Measurements from ENCODE around the gene IMP4. TPM values are rescaled to one million over a fixed set of nuclear protein-coding genes. Genes with fewer than 3 reads are reported as not detected.

Gene IMP4
- total and polyA plus RNA-seq, 10 of the 15 experiments (the other 5 are each of a cell fraction or from before 2014, with no cell fraction given) = 41.4 to 242 (median 166) TPM

DNA sequence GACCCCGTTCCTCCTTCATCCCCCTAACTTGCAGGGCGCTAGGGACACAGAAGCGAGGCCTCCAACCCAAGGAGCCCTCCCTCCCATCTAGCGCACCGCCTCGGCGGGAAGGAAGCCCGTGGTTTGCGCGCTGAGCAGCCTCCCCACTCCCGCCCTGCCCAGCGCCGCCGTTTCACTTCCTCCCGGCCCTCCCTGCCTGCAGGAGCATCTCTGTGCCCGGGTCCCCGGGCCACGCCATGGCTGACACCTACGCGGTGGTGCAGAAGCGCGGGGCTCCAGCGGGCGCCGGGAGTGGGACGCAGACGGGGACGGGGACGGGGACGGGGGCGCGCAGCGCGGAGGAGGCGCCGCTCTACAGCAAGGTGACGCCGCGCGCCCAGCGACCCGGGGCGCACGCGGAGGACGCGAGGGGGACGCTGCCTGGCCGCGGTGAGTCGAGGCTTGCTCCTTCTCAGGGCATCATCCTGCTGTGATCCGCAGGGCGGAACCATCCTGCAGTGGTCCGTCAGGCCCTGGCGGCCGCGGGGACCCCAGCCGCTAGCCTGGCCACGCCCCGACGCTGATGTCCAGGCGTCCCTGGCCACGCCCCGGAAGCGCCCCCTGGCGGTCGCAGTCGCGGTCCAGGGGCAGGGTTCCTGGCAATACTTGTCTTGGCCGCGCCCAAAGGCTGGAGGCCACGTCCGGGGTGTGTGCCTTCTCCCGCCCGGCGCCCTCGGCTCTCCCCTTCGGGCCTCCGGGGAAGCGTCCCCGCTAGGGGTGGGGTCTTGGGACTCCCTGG, 29.5 kb downstream of the IMP4 start (continued):
- TF ChIP-seq PAX8 (IDR thresholded peaks at IDR 0.05) (no peak), MXI1 (IDR thresholded peaks at IDR 0.05; ENCODE audit: low read depth, low read length) (peak; percentile 9; the same call in 1 of the 2 replicates), ZSCAN29 (IDR thresholded peaks at IDR 0.05) (peak; percentile 21; the same call in 1 of the 2 replicates), RAD21 (IDR thresholded peaks at IDR 0.05; ENCODE audit: insufficient read depth, low read depth, low read length) (peak; percentile 32; the same call in 1 of the 2 replicates), CTCF (IDR thresholded peaks at IDR 0.05 in 2 of 3, conservative IDR thresholded peaks at IDR 0.05 in 1 of 3; ENCODE audit: control insufficient read depth in 2 of 3, extremely low read depth in 1 of 3, insufficient read depth in 1 of 3, low read depth in 3 of 3, low read length in 3 of 3) (peak; percentile 77 to 87 (median 78))

GRCh38 chr2:130372833-130373807, 30.4 kb downstream of the IMP4 start:
- DNase-seq (ENCODE audit: low read depth, low spot score) = no peak
- SMC1A ChIA-PET (ENCODE audit: uncharacterized antibody, unreplicated experiment) = interaction anchor here (1.2 to 1.7 kb wide), 8 partner anchors 10 to 36 kb away, joined by 3 to 19 read pairs (median 4); partner anchors contain the start of gene IMP4
- 11% methylated on average over 24 of the region's 24 CpGs for WGBS (ENCODE audit: insufficient coverage, insufficient replicate concordance, low lambda C conversion rate, missing lambda C conversion rate)
- in situ Hi-C loops (cut with MboI) = no loop called here
- POLR2A ChIA-PET = interaction anchor here (0.6 to 1.8 kb wide), 10 partner anchors 9 to 192 kb away, joined by 3 to 10 read pairs (median 4); partner anchors contain the start of gene IMP4
- Histone ChIP-seq H2AFZ (ENCODE audit: control insufficient read depth, low read depth, low read length) (peak overlapping the region; percentile 93), H3K4me3 (peak overlapping the region; percentile 94), H3K36me3 (ENCODE audit: control insufficient read depth in 2 of 2, insufficient read depth in 2 of 2, low read length in 1 of 2) (peaks cover 0 to 8% of the 10 kb centered on the region in 2 experiments; a peak in 2 of 4 replicates), H3K4me2 (ENCODE audit: control insufficient read depth, insufficient read depth) (peak overlapping the region; percentile 70), H3K9ac (ENCODE audit: control insufficient read depth, insufficient read depth, low read length) (peak overlapping the region; percentile 92), H3K27ac (ENCODE audit: control insufficient read depth, insufficient read depth) (peak overlapping the region; percentile 90), H4K20me1 (ENCODE audit: control insufficient read depth, insufficient read depth) (no peaks in the 10 kb centered on the region), H3K79me2 (ENCODE audit: control insufficient read depth, insufficient read depth, low read length) (peaks cover 46% of the 10 kb centered on the region), H3K9me3 (replicated peaks; ENCODE audit: control insufficient read depth, insufficient read depth, low read length) (no peaks in the 10 kb centered on the region), H3K4me1 (ENCODE audit: control insufficient read depth, insufficient read depth, low read length) (peaks cover 40% of the 10 kb centered on the region), H3K27me3 (replicated peaks in 1 of 2; ENCODE audit: control insufficient read depth in 2 of 2, insufficient read depth in 2 of 2, low read length in 1 of 2) (no peaks in the 10 kb centered on the region)
- FAIRE-seq = no peak
- intact Hi-C loops (cut with micrococcal nuclease; ENCODE audit: unreplicated experiment) = loop anchor here (1.0 to 10.0 kb wide), 3 partner anchors 18 to 52 kb away; partner anchors contain the start of gene IMP4
- CTCF ChIA-PET = interaction anchor here (0.5 to 2.6 kb wide), 21 partner anchors 9 to 707 kb away, joined by 3 to 34 read pairs (median 4); partner anchors contain the start of genes IMP4 and PTPN18
- BruUV-seq (replicated peaks) = TSS peak; percentile 76
- peak; percentile 2 for ATAC-seq
- RAD21 ChIA-PET (ENCODE audit: unreplicated experiment) = interaction anchor here (0.7 to 2.4 kb wide), 8 partner anchors 12 to 192 kb away, joined by 3 to 34 read pairs (median 5); partner anchors contain the start of genes IMP4 and SMPD4
- TF ChIP-seq HDAC6 (IDR thresholded peaks at IDR 0.05; ENCODE audit: unreplicated experiment) (no peak), DPF2 (IDR thresholded peaks at IDR 0.05) (no peak), ZNF24 (IDR thresholded peaks at IDR 0.05) (no peak), NBN (IDR thresholded peaks at IDR 0.05) (0 out of 2 replicates have a peak, but pooled peaks have one; percentile 41), HDAC2 (IDR thresholded peaks at IDR 0.05) (no peak), JUNB (IDR thresholded peaks at IDR 0.05) (no peak), NRF1 (conservative IDR thresholded peaks at IDR 0.05; ENCODE audit: low read depth, low read length) (no peak)
- TF ChIP-seq, protein P1, sequence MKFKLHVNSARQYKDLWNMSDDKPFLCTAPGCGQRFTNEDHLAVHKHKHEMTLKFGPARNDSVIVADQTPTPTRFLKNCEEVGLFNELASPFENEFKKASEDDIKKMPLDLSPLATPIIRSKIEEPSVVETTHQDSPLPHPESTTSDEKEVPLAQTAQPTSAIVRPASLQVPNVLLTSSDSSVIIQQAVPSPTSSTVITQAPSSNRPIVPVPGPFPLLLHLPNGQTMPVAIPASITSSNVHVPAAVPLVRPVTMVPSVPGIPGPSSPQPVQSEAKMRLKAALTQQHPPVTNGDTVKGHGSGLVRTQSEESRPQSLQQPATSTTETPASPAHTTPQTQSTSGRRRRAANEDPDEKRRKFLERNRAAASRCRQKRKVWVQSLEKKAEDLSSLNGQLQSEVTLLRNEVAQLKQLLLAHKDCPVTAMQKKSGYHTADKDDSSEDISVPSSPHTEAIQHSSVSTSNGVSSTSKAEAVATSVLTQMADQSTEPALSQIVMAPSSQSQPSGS (IDR thresholded peaks at IDR 0.05; ENCODE audit: low read length) = no peak
- TF ChIP-seq, protein P2, sequence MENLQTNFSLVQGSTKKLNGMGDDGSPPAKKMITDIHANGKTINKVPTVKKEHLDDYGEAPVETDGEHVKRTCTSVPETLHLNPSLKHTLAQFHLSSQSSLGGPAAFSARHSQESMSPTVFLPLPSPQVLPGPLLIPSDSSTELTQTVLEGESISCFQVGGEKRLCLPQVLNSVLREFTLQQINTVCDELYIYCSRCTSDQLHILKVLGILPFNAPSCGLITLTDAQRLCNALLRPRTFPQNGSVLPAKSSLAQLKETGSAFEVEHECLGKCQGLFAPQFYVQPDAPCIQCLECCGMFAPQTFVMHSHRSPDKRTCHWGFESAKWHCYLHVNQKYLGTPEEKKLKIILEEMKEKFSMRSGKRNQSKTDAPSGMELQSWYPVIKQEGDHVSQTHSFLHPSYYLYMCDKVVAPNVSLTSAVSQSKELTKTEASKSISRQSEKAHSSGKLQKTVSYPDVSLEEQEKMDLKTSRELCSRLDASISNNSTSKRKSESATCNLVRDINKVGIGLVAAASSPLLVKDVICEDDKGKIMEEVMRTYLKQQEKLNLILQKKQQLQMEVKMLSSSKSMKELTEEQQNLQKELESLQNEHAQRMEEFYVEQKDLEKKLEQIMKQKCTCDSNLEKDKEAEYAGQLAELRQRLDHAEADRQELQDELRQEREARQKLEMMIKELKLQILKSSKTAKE (IDR thresholded peaks at IDR 0.05; ENCODE audit: low read depth, poor library complexity, severe bottlenecking) = no peak

All from GM12878 (cell line).